Measurements from ENCODE around the gene OTX2. TPM values are rescaled to one million over a fixed set of nuclear protein-coding genes. Genes with fewer than 3 reads are reported as not detected.

The OTX2 gene
- not detected in 2 replicates for total RNA-seq

GRCh38 chr14:56810147-56810719 is at the start of gene OTX2:
OTX2 (minus strand) TSS chr14:56810479; CDS start chr14:56805456, 5,023 bp downstream.
- H3K36me3 ChIP-seq (ENCODE audit: control insufficient read depth, insufficient read depth, low read length), result no peaks in the 10 kb centered on the region
- no peak for DNase-seq (ENCODE audit: low read depth)
- H3K27me3 ChIP-seq (ENCODE audit: control insufficient read depth, insufficient read depth, low read length), result peaks cover 64% of the 10 kb centered on the region
- no peak for FAIRE-seq
- TF ChIP-seq CTCF (IDR thresholded peaks at IDR 0.05; ENCODE audit: insufficient read depth, low read length, severe bottlenecking), result no peak
- H3K4me3 ChIP-seq (ENCODE audit: low read depth, low read length), result no peak within 1 kb of the TSS

- Histone ChIP-seq H3K4me3 (ENCODE audit: low read depth, low read length) (no peak overlapping the region), H3K27me3 (ENCODE audit: control insufficient read depth, insufficient read depth, low read length) (no peaks in the 10 kb centered on the region), H3K36me3 (ENCODE audit: control insufficient read depth, insufficient read depth, low read length) (no peaks in the 10 kb centered on the region)
- DNase-seq (ENCODE audit: low read depth) (no peak), FAIRE-seq (no peak)
- TF ChIP-seq CTCF (IDR thresholded peaks at IDR 0.05; ENCODE audit: insufficient read depth, low read length, severe bottlenecking), result no peak
These were observed 48.1 kb upstream of the OTX2 start for GRCh38 chr14:56858422-56858821.

- no peaks in the 10 kb centered on the region for H3K27me3 ChIP-seq (ENCODE audit: control insufficient read depth, insufficient read depth, low read length)
- no peak for TF ChIP-seq CTCF (IDR thresholded peaks at IDR 0.05; ENCODE audit: insufficient read depth, low read length, severe bottlenecking)
- no peak overlapping the region for H3K4me3 ChIP-seq (ENCODE audit: low read depth, low read length)
- FAIRE-seq (no peak), DNase-seq (ENCODE audit: low read depth) (no peak)
- no peaks in the 10 kb centered on the region for H3K36me3 ChIP-seq (ENCODE audit: control insufficient read depth, insufficient read depth, low read length)
These were observed 46.9 kb upstream of the OTX2 start for GRCh38 chr14:56857216-56857615.

GRCh38 chr14:56855891-56856461 is 45.7 kb upstream of the OTX2 start:
- FAIRE-seq, result no peak
- Histone ChIP-seq H3K36me3 (ENCODE audit: control insufficient read depth, insufficient read depth, low read length) (no peaks in the 10 kb centered on the region), H3K4me3 (ENCODE audit: low read depth, low read length) (no peak overlapping the region), H3K27me3 (ENCODE audit: control insufficient read depth, insufficient read depth, low read length) (no peaks in the 10 kb centered on the region)
- TF ChIP-seq CTCF (IDR thresholded peaks at IDR 0.05; ENCODE audit: insufficient read depth, low read length, severe bottlenecking), result no peak
- DNase-seq (ENCODE audit: low read depth), result no peak

- no peak overlapping the region for H3K4me3 ChIP-seq (ENCODE audit: low read depth, low read length)
- no peak for TF ChIP-seq CTCF (IDR thresholded peaks at IDR 0.05; ENCODE audit: insufficient read depth, low read length, severe bottlenecking)
- no peak for DNase-seq (ENCODE audit: low read depth)
- no peaks in the 10 kb centered on the region for H3K36me3 ChIP-seq (ENCODE audit: control insufficient read depth, insufficient read depth, low read length)
- FAIRE-seq, result no peak
- no peaks in the 10 kb centered on the region for H3K27me3 ChIP-seq (ENCODE audit: control insufficient read depth, insufficient read depth, low read length)
These were observed 44.0 kb upstream of the OTX2 start for GRCh38 chr14:56854325-56854724.

Measured in bronchial epithelial cell (primary cell).